ENCODE results near the gene SPECC1L. TPM values are rescaled to one million over a fixed set of nuclear protein-coding genes. Genes with fewer than 3 reads are reported as not detected.

The SPECC1L gene
- total and polyA plus RNA-seq, 10 of the 15 experiments (the other 5 are each of a cell fraction or from before 2014, with no cell fraction given): 1.9 to 40.6 (median 19.1) TPM

GRCh38 chr22:24405631-24406321 is 135.1 kb downstream of the SPECC1L start (continued):
- TF ChIP-seq CEBPZ (IDR thresholded peaks at IDR 0.05; ENCODE audit: low read depth, low read length) (no peak), MTA3 (IDR thresholded peaks at IDR 0.05; ENCODE audit: borderline replicate concordance, low read length) (no peak), PKNOX1 (IDR thresholded peaks at IDR 0.05) (no peak)

GRCh38 chr22:24406322-24407277 is 136.0 kb downstream of the SPECC1L start:
- WGBS (ENCODE audit: insufficient coverage, insufficient replicate concordance, low lambda C conversion rate, missing lambda C conversion rate): 89% methylated on average over 19 of the region's 19 CpGs
- POLR2A ChIA-PET: no interaction called here
- TF ChIP-seq CBFB (IDR thresholded peaks at IDR 0.05; ENCODE audit: low read depth): no peak
- TF ChIP-seq CUX1 (IDR thresholded peaks at IDR 0.05; ENCODE audit: insufficient replicate concordance, low read depth, low read length): no peak
- TF ChIP-seq HDAC6 (IDR thresholded peaks at IDR 0.05; ENCODE audit: unreplicated experiment): no peak
- no peak for TF ChIP-seq GATAD2B (conservative IDR thresholded peaks at IDR 0.05; ENCODE audit: low read depth)
- no peak for TF ChIP-seq SMC3 (IDR thresholded peaks at IDR 0.05; ENCODE audit: borderline replicate concordance, low read length)
- no peak for TF ChIP-seq FOS (IDR thresholded peaks at IDR 0.05; ENCODE audit: borderline replicate concordance, extremely low read depth, insufficient read length)
- TF ChIP-seq IKZF2 (IDR thresholded peaks at IDR 0.05): no peak

More at GRCh38 chr22:24406322-24407277, 136.0 kb downstream of the SPECC1L start:
- no peak for FAIRE-seq
- no peaks in the 10 kb centered on the region for H4K20me1 ChIP-seq (ENCODE audit: control insufficient read depth, insufficient read depth)
- H3K36me3 ChIP-seq (ENCODE audit: control insufficient read depth in 2 of 2, insufficient read depth in 2 of 2, low read length in 1 of 2): peaks cover 7 to 9% of the 10 kb centered on the region in 2 experiments
- H3K4me2 ChIP-seq (ENCODE audit: control insufficient read depth, insufficient read depth): no peak overlapping the region
- DNase-seq (ENCODE audit: low read depth, low spot score): no peak
- no peak overlapping the region for H3K9ac ChIP-seq (ENCODE audit: control insufficient read depth, insufficient read depth, low read length)
- CTCF ChIA-PET: interaction anchor here (1.2 to 1.3 kb wide), 2 partner anchors 115 to 119 kb away, joined by 3 to 5 read pairs; no protein-coding TSS in a partner anchor
- SMC1A ChIA-PET (ENCODE audit: uncharacterized antibody, unreplicated experiment): interaction anchor here (1.1 to 1.4 kb wide), 2 partner anchors 84 to 350 kb away, joined by 3 read pairs; no protein-coding TSS in a partner anchor
- no peak overlapping the region for H3K4me3 ChIP-seq
- in situ Hi-C loops (cut with MboI): no loop called here
- no peaks in the 10 kb centered on the region; the same call in 1 of the 2 replicates for H3K79me2 ChIP-seq (ENCODE audit: control insufficient read depth, insufficient read depth, low read length)
- H3K27ac ChIP-seq (ENCODE audit: control insufficient read depth, insufficient read depth): no peak overlapping the region
- no peaks in the 10 kb centered on the region for H3K27me3 ChIP-seq (replicated peaks in 1 of 2; ENCODE audit: control insufficient read depth in 2 of 2, insufficient read depth in 2 of 2, low read length in 1 of 2)
- H2AFZ ChIP-seq (ENCODE audit: control insufficient read depth, low read depth, low read length): no peak overlapping the region
- intact Hi-C loops (cut with micrococcal nuclease; ENCODE audit: unreplicated experiment): no loop called here
- RAD21 ChIA-PET (ENCODE audit: unreplicated experiment): no interaction called here
- H3K9me3 ChIP-seq (replicated peaks; ENCODE audit: control insufficient read depth, insufficient read depth, low read length): no peaks in the 10 kb centered on the region
- H3K4me1 ChIP-seq (ENCODE audit: control insufficient read depth, insufficient read depth, low read length): peaks cover 27% of the 10 kb centered on the region
- BruUV-seq (replicated peaks): no TSS peak
- no peak for ATAC-seq
